ENCODE measurements around the gene GLIS2.
"Not testable (repeated sequence)": the region's sequence is repeated elsewhere in the genome, so short reads cannot be mapped to it uniquely, and the experiment has no call there.

Gene GLIS2

DNA sequence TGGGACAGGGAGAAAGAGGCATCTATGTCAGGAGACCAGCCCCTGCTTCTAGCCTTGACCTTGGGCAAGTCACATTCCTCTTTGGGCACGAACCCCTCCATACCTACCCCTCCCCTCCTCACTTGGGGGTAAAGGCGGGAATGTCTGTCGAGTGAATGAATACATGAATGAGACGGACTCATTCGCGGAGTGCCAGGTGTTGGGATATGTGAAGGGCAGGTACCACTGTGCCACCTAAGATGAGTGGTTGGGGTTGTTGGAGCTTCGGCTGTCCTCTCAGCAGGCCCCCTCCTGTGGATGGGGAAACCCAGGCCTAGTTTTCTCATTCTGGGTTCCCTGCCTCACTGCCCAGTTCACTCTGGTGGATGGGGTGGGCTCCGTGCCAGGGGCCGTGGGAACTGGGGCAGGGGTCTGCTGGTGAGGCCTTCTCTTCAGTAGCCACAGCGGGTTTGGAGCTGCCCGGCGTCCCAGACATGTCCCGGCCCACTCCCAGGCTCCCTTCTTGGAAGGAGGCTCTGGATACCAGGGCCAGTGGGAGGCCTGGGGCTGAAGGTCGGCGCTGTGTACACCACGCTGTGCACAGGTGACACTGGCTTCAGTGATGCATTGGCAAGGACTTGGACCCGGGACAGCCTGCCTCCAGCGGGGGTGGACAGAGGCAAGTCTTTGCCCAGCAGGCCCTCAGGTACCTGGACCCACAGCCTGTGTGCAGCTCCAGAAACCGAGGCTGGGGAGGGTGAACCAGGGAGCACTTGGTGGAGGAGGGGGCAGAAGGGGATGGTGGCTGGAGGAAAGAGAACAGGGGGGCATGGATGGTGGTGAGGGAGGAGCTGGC lies 5.6 kb downstream of the GLIS2 start:
- DNase-seq: no peak

- no peak for DNase-seq
Observed at GRCh38 chr16:4322121-4323052, 6.5 kb downstream of the GLIS2 start.

GRCh38 chr16:4323071-4323844 lies 7.4 kb downstream of the GLIS2 start:
- DNase-seq: no peak

DNA sequence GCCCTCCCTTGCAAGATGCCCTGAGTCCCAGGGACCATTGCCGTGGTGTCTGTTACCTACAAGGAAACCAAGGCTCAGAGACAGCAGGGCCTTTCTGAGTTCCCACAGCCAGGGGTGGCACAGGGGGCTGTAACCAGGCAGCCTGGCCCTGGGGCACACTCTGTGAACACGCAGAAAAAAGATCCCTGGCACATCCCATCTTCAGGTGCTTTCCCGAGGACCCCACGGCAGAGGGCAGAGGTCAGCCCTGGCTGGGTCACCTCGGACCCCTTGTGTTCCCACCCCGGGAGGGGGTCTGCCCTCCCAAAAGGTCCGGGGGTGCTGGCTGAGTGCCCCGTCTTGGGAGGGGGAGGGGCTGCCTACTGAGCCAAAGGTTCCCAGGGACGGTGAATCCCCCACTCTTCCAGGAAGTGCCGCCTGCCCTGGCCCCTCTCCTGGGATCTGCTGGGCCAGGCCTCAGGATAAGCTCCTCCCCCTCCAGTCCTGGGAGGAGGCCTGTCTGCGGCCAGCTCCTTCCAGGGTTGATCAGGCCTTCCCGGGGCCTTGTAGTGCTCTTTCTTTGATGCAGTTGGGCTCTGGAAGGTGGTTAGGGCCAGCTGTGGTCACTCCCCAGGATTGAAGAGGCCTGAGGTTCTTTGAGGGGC lies 8.1 kb downstream of the GLIS2 start:
- DNase-seq: no peak

DNA sequence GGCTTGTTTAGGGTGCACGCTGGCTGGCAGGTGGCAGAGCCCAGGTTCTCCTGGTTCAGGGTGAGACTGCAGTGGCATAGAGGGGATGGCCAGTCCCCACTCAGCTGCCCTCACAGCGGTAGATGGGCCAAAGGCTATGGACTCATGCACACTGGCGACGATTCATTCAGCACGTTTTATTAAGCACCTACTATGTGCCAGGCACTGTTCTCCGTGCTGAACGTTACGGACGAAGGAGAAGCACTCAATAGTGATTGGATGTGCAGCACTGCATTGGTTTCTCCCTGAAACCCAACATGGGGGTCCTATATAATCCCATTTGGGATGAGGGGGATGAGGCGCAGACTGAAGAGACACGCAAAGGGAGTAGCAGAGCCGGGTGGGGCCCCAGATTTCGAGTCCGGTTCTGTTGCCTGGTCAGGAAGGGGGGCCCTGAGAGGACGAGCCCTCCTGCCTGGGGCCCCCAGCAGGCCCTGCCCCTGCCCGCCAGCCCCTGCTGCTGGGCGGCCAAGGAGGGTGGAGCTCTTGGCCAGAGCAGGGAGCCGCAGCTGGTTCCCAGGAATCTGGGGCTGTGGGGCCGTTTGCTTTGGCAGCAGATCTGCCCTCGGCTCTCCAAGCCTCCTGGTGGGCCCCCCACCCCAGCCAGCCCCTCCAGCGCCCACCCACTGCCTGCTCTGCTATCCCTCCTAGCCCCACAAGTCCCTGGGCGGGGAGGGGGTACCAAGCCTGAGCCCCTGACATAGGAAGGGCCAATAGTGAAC lies 8.8 kb downstream of the GLIS2 start:
- no peak for DNase-seq

DNA sequence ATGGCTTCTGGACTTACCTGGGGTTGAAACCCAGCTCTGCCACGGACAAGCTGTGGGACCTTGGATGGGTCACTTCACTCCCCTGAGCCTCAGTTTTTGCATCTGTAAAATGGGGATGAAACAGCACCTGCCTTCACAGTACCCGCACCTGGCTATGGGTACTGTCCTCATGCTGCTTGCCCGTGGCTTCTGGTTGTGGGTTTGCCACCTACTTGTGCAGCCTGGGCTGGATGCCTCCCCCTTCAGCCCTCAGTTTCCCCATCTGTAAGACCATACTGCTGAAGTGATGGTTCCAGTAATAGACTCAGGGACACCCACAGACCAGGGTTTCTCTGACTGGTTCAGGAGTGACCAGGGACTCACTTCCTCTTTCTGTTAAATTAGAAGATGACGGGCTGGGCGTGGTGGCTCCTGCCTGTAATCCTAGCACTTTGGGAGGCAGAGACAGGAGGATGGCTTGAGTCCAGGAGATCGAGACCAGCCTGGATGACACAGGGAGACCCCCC lies 9.4 kb downstream of the GLIS2 start:
- DNase-seq: no peak

DNA sequence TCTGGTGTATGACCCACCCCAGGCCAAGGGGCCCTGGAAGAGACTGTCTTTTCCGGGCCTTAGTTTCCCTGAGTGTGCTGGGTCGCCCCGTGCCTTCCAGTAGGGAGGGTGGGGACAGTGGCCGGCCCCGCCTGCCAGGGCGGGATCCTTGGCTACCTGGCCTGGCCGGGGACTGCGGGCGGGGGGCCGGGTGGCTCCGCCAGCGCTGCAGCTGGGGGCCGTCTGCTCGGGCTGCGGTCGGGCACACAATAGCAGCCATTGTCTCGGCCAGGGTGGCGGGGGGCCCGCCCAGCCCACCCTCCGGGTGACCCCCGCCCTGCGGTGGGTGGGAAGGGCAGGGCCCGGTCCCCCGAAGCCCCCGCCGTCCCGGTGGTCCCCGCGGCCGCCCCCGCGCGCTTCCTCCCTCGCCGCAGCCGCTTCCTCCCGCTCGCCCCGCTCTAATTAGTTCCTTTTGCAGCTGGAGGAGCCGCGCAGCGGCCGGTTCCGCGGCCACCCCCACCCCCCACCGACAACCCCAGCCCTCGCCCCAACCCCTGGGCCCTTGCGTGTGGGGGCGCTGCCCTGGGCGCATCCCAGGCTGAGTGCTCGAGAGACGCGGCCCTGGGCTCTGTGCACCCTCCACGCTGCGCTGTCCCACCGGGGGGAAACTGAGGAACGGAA lies 11.6 kb downstream of the GLIS2 start:
- no peak for DNase-seq

- peak; percentile 67 for DNase-seq
Observed at GRCh38 chr16:4328046-4328781, 12.3 kb downstream of the GLIS2 start.

DNA sequence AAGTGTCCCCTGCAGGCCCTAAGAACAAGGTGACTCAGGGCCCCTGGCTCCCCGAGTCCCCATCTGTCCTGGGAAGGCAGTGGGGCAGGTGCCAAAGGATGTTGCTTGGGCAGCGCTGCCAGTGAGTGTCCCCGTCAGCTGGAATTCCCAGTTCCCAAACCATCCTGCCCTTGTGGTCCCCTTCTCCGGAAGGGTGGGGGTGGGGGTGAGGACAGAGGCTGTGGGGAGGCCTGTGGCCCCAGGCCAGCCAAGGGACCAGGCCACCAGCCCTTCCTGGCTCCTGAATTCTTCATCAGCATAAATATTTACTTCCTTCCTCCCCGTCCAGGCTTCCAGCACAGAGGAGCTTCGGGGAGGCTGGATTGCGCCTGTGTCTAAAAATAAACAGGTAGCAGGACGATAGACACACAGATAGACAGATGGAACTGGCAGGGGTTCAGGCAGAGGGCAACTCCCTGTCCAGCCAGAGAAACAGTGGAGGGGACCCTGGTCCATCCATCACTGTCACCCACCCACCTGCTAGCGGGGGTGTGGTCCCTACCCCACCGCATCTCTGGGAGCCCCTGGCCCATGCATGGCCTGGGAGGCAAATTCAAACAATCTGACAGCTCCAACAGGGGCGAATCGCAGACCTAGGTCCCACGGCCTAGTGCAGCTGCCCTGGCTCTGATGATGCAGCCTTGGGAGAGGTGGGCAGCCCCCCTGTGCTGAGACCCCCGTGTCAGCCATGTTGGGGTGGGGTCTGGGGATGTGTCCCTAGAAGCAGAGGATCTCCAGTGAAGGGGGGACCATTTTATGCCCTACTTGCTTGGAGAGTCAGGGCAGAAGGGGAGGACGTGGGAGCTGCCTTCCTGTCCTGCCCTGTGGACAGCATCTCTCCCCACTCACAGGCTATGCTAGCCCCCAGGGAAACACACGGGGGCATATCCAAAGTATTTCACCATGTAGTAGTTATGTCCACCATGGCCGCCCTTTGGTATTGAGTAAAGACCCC lies 13.2 kb downstream of the GLIS2 start:
- DNase-seq: no peak

DNA sequence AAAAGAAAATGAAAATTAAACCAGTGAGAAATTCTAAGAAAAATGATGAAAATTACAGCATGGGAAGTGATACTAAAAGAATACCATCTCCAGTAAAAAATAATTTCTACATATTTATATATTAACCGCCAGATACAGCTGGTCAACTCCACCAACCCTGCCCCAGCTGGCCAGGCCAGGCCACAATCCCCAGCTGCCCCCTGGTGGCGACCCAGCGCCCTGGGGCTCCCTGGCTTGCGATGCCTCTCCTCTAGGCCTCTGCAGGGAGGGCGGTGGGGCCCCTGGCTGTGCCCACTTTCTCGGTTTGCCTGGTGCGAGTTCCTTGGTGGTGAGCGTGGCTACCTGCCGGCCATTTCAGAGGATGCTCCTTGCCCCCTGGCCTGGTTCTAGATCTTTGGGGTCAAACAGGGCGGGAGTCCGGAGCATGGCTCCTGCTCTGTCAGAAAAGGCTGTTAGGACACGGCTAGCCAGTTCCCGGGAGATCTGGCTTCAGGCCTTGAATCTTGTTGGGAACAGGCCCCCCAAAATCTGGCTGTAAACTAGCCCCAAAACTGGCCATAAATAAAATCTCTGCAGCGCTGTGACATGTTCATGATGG lies 14.5 kb downstream of the GLIS2 start:
- peak; percentile 77 for DNase-seq

DNA sequence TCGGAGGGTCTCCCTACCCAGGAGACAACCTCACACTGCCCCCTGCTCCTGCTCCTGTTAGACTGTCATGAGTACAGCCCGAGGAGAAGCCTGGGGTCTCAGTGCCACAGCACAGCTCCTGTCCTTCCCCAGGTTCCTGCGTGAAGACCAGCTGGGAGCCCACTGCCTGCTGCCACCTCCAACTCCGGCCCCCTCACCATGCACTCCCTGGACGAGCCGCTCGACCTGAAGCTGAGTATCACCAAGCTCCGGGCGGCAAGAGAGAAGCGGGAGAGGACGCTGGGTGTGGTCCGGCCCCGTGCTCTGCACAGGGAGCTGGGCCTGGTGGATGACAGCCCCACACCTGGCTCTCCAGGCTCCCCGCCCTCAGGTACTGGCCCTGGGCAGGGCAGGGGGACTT lies 16.2 kb downstream of the GLIS2 start:
- no peak for DNase-seq

- DNase-seq: no peak
Observed at GRCh38 chr16:4332623-4333307, 16.9 kb downstream of the GLIS2 start.

DNA sequence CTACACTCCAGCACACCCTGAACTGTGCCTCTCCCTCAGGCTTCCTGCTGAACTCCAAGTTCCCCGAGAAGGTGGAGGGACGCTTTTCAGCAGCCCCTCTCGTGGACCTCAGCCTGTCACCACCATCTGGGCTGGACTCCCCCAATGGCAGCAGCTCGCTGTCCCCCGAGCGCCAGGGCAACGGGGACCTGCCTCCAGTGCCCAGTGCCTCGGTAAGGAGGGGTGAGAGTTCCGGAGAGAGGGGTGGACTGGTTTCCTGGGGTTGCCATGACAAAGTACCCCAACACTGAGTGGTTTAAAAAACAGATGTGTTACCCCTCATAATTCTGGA lies 17.4 kb downstream of the GLIS2 start:
- DNase-seq: no peak

GRCh38 chr16:4333714-4334113 lies 17.8 kb downstream of the GLIS2 start:
- not testable (repeated sequence) for DNase-seq

DNA sequence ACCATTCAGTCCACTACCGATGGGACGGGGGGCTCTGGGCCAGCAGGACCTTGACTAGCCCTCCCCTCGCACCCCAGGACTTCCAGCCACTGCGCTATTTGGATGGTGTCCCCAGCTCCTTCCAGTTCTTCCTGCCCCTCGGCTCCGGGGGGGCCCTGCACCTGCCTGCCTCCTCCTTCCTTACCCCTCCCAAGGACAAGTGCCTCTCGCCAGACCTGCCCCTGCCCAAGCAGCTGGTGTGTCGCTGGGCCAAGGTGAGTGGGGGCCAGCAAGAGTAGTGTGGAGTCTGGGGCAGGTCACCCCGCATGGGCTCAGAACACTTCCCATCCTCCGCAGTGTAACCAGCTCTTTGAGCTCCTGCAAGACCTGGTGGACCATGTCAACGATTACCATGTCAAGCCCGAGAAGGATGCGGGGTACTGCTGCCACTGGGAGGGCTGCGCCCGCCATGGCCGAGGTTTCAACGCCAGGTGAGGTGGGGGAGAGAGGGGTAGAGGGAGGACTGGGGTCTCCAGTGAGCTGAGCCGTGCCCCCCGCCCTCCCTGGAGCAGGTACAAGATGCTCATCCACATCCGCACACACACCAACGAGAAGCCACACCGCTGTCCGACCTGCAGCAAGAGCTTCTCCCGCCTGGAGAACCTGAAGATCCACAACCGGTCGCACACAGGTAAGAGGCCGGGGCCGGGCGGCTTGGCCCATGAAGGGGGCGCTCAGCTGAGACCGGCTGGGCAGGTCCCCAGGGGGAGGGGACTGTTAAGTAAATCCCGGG lies 19.0 kb downstream of the GLIS2 start:
- DNase-seq: no peak

GRCh38 chr16:4336701-4337539 lies 21.1 kb downstream of the GLIS2 start:
- DNase-seq: no peak

Measured in activated T-cell treated with anti-CD3 and anti-CD28 coated beads, Interleukin-2, amount 50 U/mL, for 1 hour (primary cell).